ENCODE measurements around the gene TPCN1. TPM values are rescaled to one million over a fixed set of nuclear protein-coding genes. Genes with fewer than 3 reads are reported as not detected.

The TPCN1 gene
- total RNA-seq, 2 experiments from 2014 or later = 13.7 to 16.1 TPM

- ChIA-PET POLR2A (no interaction called here), CTCF (interaction anchor here (0.6 to 1.8 kb wide), 2 partner anchors 115 to 136 kb away, joined by 4 to 7 read pairs; no protein-coding TSS in a partner anchor)
- DNase-seq (no peak), ATAC-seq (no peak)
- H3K9me3 Mint-ChIP-seq (ENCODE audit: insufficient read depth) = no peaks in the 10 kb centered on the region
- H3K27me3 Mint-ChIP-seq (ENCODE audit: low read depth) = no peaks in the 10 kb centered on the region
- H3K36me3 Mint-ChIP-seq (ENCODE audit: low read depth) = peaks cover 34% of the 10 kb centered on the region
- no peak overlapping the region for H3K27ac Mint-ChIP-seq
- H3K4me1 Mint-ChIP-seq (ENCODE audit: low read depth) = peaks cover 3% of the 10 kb centered on the region
- H3K4me3 Mint-ChIP-seq = no peak overlapping the region
Measured at GRCh38 chr12:113310489-113310888, 89.2 kb downstream of the TPCN1 start.

- POLR2A ChIA-PET = no interaction called here
- no peak for ATAC-seq
- Mint-ChIP-seq H3K27me3 (ENCODE audit: low read depth) (no peaks in the 10 kb centered on the region), H3K36me3 (ENCODE audit: low read depth) (peaks cover 38% of the 10 kb centered on the region), H3K4me3 (no peak overlapping the region), H3K4me1 (ENCODE audit: low read depth) (peaks cover 3% of the 10 kb centered on the region), H3K27ac (peak overlapping the region; percentile 36), H3K9me3 (ENCODE audit: insufficient read depth) (no peaks in the 10 kb centered on the region)
- DNase-seq = no peak
- CTCF ChIA-PET = interaction anchor here (1.1 to 1.6 kb wide), 2 partner anchors 10 to 111 kb away, joined by 3 to 4 read pairs; no protein-coding TSS in a partner anchor
Measured at GRCh38 chr12:113314121-113314529, 92.9 kb downstream of the TPCN1 start.

GRCh38 chr12:113315358-113315757 is 94.1 kb downstream of the TPCN1 start:
- Mint-ChIP-seq H3K4me3 (no peak overlapping the region), H3K36me3 (ENCODE audit: low read depth) (peaks cover 40% of the 10 kb centered on the region), H3K27ac (no peak overlapping the region), H3K9me3 (ENCODE audit: insufficient read depth) (no peaks in the 10 kb centered on the region), H3K4me1 (ENCODE audit: low read depth) (peaks cover 2% of the 10 kb centered on the region), H3K27me3 (ENCODE audit: low read depth) (no peaks in the 10 kb centered on the region)
- DNase-seq = no peak
- ATAC-seq = no peak
- CTCF ChIA-PET = interaction anchor here (1.1 kb wide), 1 partner anchor 17 kb away, joined by 3 read pairs; no protein-coding TSS in a partner anchor
- POLR2A ChIA-PET = interaction anchor here (0.5 kb wide), 1 partner anchor 13 kb away, joined by 3 read pairs; no protein-coding TSS in a partner anchor

- POLR2A ChIA-PET = no interaction called here
- no peaks in the 10 kb centered on the region for H3K4me1 Mint-ChIP-seq (ENCODE audit: low read depth)
- no peak overlapping the region for H3K4me3 Mint-ChIP-seq
- no peak overlapping the region for H3K27ac Mint-ChIP-seq
- no peaks in the 10 kb centered on the region for H3K27me3 Mint-ChIP-seq (ENCODE audit: low read depth)
- H3K9me3 Mint-ChIP-seq (ENCODE audit: insufficient read depth) = no peaks in the 10 kb centered on the region
- DNase-seq = no peak
- H3K36me3 Mint-ChIP-seq (ENCODE audit: low read depth) = peaks cover 40% of the 10 kb centered on the region
- ATAC-seq = no peak
- CTCF ChIA-PET = interaction anchor here (1.1 kb wide), 1 partner anchor 16 kb away, joined by 3 read pairs; no protein-coding TSS in a partner anchor
Measured at GRCh38 chr12:113316155-113316554, 94.9 kb downstream of the TPCN1 start.

- Mint-ChIP-seq H3K27me3 (ENCODE audit: low read depth) (no peaks in the 10 kb centered on the region), H3K27ac (no peak overlapping the region), H3K9me3 (ENCODE audit: insufficient read depth) (no peaks in the 10 kb centered on the region), H3K4me1 (ENCODE audit: low read depth) (no peaks in the 10 kb centered on the region), H3K36me3 (ENCODE audit: low read depth) (peaks cover 43% of the 10 kb centered on the region), H3K4me3 (no peak overlapping the region)
- no peak for ATAC-seq
- DNase-seq = no peak
- CTCF ChIA-PET = no interaction called here
- POLR2A ChIA-PET = no interaction called here
Measured at GRCh38 chr12:113317122-113317521, 95.9 kb downstream of the TPCN1 start.

- DNase-seq (no peak), ATAC-seq (no peak)
- Mint-ChIP-seq H3K27me3 (ENCODE audit: low read depth) (no peaks in the 10 kb centered on the region), H3K36me3 (ENCODE audit: low read depth) (peaks cover 52% of the 10 kb centered on the region), H3K27ac (no peak overlapping the region), H3K4me3 (no peak overlapping the region), H3K4me1 (ENCODE audit: low read depth) (no peaks in the 10 kb centered on the region), H3K9me3 (ENCODE audit: insufficient read depth) (no peaks in the 10 kb centered on the region)
- CTCF ChIA-PET = no interaction called here
- POLR2A ChIA-PET = no interaction called here
Measured at GRCh38 chr12:113318046-113318656, 96.9 kb downstream of the TPCN1 start.

GRCh38 chr12:113318900-113319628 is 97.8 kb downstream of the TPCN1 start:
- Mint-ChIP-seq H3K27ac (peak overlapping the region; percentile 30), H3K4me1 (ENCODE audit: low read depth) (peaks cover 3% of the 10 kb centered on the region), H3K27me3 (ENCODE audit: low read depth) (no peaks in the 10 kb centered on the region), H3K4me3 (no peak overlapping the region), H3K9me3 (ENCODE audit: insufficient read depth) (no peaks in the 10 kb centered on the region), H3K36me3 (ENCODE audit: low read depth) (peaks cover 53% of the 10 kb centered on the region)
- DNase-seq = no peak
- CTCF ChIA-PET = no interaction called here
- POLR2A ChIA-PET = no interaction called here
- ATAC-seq = no peak

GRCh38 chr12:113320401-113320800 is 99.1 kb downstream of the TPCN1 start:
- ChIA-PET CTCF (interaction anchor here (1.0 kb wide), 1 partner anchor 13 kb away, joined by 3 read pairs; no protein-coding TSS in a partner anchor), POLR2A (no interaction called here)
- DNase-seq (no peak), ATAC-seq (no peak)
- H3K27ac Mint-ChIP-seq = no peak overlapping the region
- H3K4me1 Mint-ChIP-seq (ENCODE audit: low read depth) = peaks cover 3% of the 10 kb centered on the region
- H3K4me3 Mint-ChIP-seq = no peak overlapping the region
- peaks cover 46% of the 10 kb centered on the region for H3K36me3 Mint-ChIP-seq (ENCODE audit: low read depth)
- no peaks in the 10 kb centered on the region for H3K9me3 Mint-ChIP-seq (ENCODE audit: insufficient read depth)
- no peaks in the 10 kb centered on the region for H3K27me3 Mint-ChIP-seq (ENCODE audit: low read depth)

GRCh38 chr12:113322343-113322742 is 101.1 kb downstream of the TPCN1 start:
- Mint-ChIP-seq H3K4me3 (no peak overlapping the region), H3K27ac (no peak overlapping the region), H3K9me3 (ENCODE audit: insufficient read depth) (no peaks in the 10 kb centered on the region), H3K4me1 (ENCODE audit: low read depth) (peaks cover 7% of the 10 kb centered on the region), H3K36me3 (ENCODE audit: low read depth) (peaks cover 52% of the 10 kb centered on the region), H3K27me3 (ENCODE audit: low read depth) (no peaks in the 10 kb centered on the region)
- DNase-seq = no peak
- POLR2A ChIA-PET = no interaction called here
- CTCF ChIA-PET = no interaction called here
- ATAC-seq = no peak

- no peaks in the 10 kb centered on the region for H3K9me3 Mint-ChIP-seq (ENCODE audit: insufficient read depth)
- POLR2A ChIA-PET = no interaction called here
- H3K36me3 Mint-ChIP-seq (ENCODE audit: low read depth) = peaks cover 43% of the 10 kb centered on the region
- H3K27ac Mint-ChIP-seq = no peak overlapping the region
- H3K27me3 Mint-ChIP-seq (ENCODE audit: low read depth) = no peaks in the 10 kb centered on the region
- CTCF ChIA-PET = interaction anchor here (1.4 kb wide), 1 partner anchor 151 kb away, joined by 3 read pairs; no protein-coding TSS in a partner anchor
- DNase-seq = no peak
- H3K4me1 Mint-ChIP-seq (ENCODE audit: low read depth) = peaks cover 11% of the 10 kb centered on the region
- H3K4me3 Mint-ChIP-seq = no peak overlapping the region
- no peak for ATAC-seq
Measured at GRCh38 chr12:113325916-113326315, 104.7 kb downstream of the TPCN1 start.

GRCh38 chr12:113326775-113327395 is 105.6 kb downstream of the TPCN1 start:
- CTCF ChIA-PET = interaction anchor here (1.4 kb wide), 1 partner anchor 152 kb away, joined by 3 read pairs; no protein-coding TSS in a partner anchor
- no peaks in the 10 kb centered on the region for H3K9me3 Mint-ChIP-seq (ENCODE audit: insufficient read depth)
- H3K4me1 Mint-ChIP-seq (ENCODE audit: low read depth) = peaks cover 13% of the 10 kb centered on the region
- POLR2A ChIA-PET = no interaction called here
- DNase-seq (no peak), ATAC-seq (no peak)
- no peak overlapping the region for H3K27ac Mint-ChIP-seq
- no peak overlapping the region for H3K4me3 Mint-ChIP-seq
- no peaks in the 10 kb centered on the region for H3K27me3 Mint-ChIP-seq (ENCODE audit: low read depth)
- H3K36me3 Mint-ChIP-seq (ENCODE audit: low read depth) = peaks cover 42% of the 10 kb centered on the region

GRCh38 chr12:113328368-113328889 is 107.2 kb downstream of the TPCN1 start:
- Mint-ChIP-seq H3K4me1 (ENCODE audit: low read depth) (peaks cover 22% of the 10 kb centered on the region), H3K36me3 (ENCODE audit: low read depth) (peaks cover 37% of the 10 kb centered on the region), H3K9me3 (ENCODE audit: insufficient read depth) (no peaks in the 10 kb centered on the region), H3K27ac (no peak overlapping the region), H3K27me3 (ENCODE audit: low read depth) (no peaks in the 10 kb centered on the region), H3K4me3 (no peak overlapping the region)
- ChIA-PET POLR2A (interaction anchor here (0.7 kb wide), 1 partner anchor 13 kb away, joined by 3 read pairs; no protein-coding TSS in a partner anchor), CTCF (interaction anchor here (1.3 kb wide), 1 partner anchor 29 kb away, joined by 3 read pairs; no protein-coding TSS in a partner anchor)
- no peak for ATAC-seq
- DNase-seq = no peak
